Gastroesophageal sphincter (tissue), 4 donors: Measurements from ENCODE around the gene STON1. TPM values are rescaled to one million over a fixed set of nuclear protein-coding genes. Genes with fewer than 3 reads are reported as not detected.
"Not testable (repeated sequence)": the region's sequence is repeated elsewhere in the genome, so short reads cannot be mapped to it uniquely, and the experiment has no call there.

ENCODE experiments used
- ATAC-seq: fragments of 150-250 bp; one replicate; pipeline ENCODE4 v1.9.1; 2016; ENCODE audit warnings: mild to moderate bottlenecking, moderate library complexity
- H3K27ac ChIP-seq, 4 donors: fragments of 200-600 bp; sonication (generic) in 3 of 4; 1 replicate in 3 of 4; 2 replicates in 1 of 4; pipeline ENCODE4 v1.5.1; 2016 to 2019
- H3K27me3 ChIP-seq: fragments of 200-600 bp; sonication (generic); one replicate; pipeline ENCODE4 v1.5.1; 2019
- H3K36me3 ChIP-seq, 2 donors: fragments of 200-600 bp; sonication (generic); one replicate each; pipeline ENCODE4 v1.5.1; 2019; ENCODE audit warnings: control low read depth in 1 of 2
- H3K4me1 ChIP-seq, 3 donors: fragments of 200-600 bp; sonication (generic); 1 replicate in 2 of 3; 2 replicates in 1 of 3; pipeline ENCODE4 v1.5.1; 2016 to 2019; ENCODE audit warnings: control low read depth in 2 of 3
- H3K4me3 ChIP-seq, 2 donors: fragments of 200-600 bp; sonication (generic); one replicate each; pipeline ENCODE4 v1.5.1; 2019; ENCODE audit warnings: mild to moderate bottlenecking in 1 of 2, moderate library complexity in 1 of 2
- H3K9me3 ChIP-seq, 3 donors: fragments of 200-600 bp; sonication (generic); one replicate each; pipeline ENCODE4 v1.5.1; 2017 to 2019; ENCODE audit warnings: control low read depth in 2 of 3
- EP300 ChIP-seq: sonication (generic); formaldehyde crosslinking; IDR thresholded peaks from one replicate; pipeline ENCODE4 v1.6.1; 2017; ENCODE audit warnings: antibody characterized with exemption, mild to moderate bottlenecking
- POLR2A ChIP-seq, 2 donors: fragments of 450-650 bp; IDR thresholded peaks; one replicate each; pipeline ENCODE4 v1.6.1; 2017; ENCODE audit warnings: antibody characterized with exemption in 2 of 2, mild to moderate bottlenecking in 2 of 2, moderate library complexity in 1 of 2
- POLR2AphosphoS5 ChIP-seq: sonication (generic); formaldehyde crosslinking; IDR thresholded peaks from one replicate; pipeline ENCODE4 v1.6.1; 2017; ENCODE audit warnings: antibody characterized with exemption
- WGBS, 2 donors: methylation state at CpG; one replicate each; pipeline ENCODE4 v1.1.5; 2018; ENCODE audit warnings: low coverage in 1 of 2; 5-methylcytosine and 5-hydroxymethylcytosine counted together
- total RNA-seq, 4 donors: library from RNA; depleted of rRNA; stranded (reverse); fragments of >200 nt; gene quantifications; one replicate each; pipeline ENCODE4 v1.1.0, GENCODE V29; 2016
- TF ChIP-seq, protein P1 (sequence below), 4 experiments: fragments of 200-600 bp in 2 of 4; fragments of 450-650 bp in 2 of 4; sonication (generic) in 1 of 4; IDR thresholded peaks; one replicate each; pipeline ENCODE4 v1.5.1; 2017 to 2019; ENCODE audit warnings: antibody characterized with exemption in 4 of 4, mild to moderate bottlenecking in 2 of 4, moderate library complexity in 2 of 4

Gene STON1
- total RNA-seq, 4 donors from 2014 or later, result 118 to 263 (median 158) TPM

DNA sequence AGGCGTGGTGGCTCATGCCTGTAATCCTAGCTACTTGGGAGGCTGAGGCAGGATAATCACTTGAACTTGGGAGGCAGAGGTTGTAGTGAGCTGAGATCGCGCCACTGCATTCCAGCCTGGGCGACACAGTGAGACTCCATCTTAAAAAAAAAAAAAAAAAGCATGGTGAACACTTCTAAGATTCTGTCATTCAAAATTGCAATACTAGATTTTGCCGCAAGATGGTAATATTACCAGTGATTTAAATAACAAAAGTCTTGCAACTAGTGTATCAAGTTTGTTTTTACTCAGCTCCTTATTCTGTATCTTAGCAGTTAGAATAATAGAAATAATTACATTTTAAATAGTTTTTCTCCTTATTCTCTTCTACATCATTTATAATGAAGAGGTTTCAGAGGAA, 92.7 kb downstream of the STON1 start:
- not testable (repeated sequence) for H3K27me3 ChIP-seq, H3K4me1 ChIP-seq, H3K36me3 ChIP-seq, H3K4me3 ChIP-seq, H3K27ac ChIP-seq, ATAC-seq
- H3K9me3 ChIP-seq, result peaks cover 0 to 11% (median 0%) of the 10 kb centered on the region in 3 donors
- 86 to 87% methylated on average over 1 to 5 of the region's 5 CpGs for WGBS, 2 donors
- TF ChIP-seq, protein P1, sequence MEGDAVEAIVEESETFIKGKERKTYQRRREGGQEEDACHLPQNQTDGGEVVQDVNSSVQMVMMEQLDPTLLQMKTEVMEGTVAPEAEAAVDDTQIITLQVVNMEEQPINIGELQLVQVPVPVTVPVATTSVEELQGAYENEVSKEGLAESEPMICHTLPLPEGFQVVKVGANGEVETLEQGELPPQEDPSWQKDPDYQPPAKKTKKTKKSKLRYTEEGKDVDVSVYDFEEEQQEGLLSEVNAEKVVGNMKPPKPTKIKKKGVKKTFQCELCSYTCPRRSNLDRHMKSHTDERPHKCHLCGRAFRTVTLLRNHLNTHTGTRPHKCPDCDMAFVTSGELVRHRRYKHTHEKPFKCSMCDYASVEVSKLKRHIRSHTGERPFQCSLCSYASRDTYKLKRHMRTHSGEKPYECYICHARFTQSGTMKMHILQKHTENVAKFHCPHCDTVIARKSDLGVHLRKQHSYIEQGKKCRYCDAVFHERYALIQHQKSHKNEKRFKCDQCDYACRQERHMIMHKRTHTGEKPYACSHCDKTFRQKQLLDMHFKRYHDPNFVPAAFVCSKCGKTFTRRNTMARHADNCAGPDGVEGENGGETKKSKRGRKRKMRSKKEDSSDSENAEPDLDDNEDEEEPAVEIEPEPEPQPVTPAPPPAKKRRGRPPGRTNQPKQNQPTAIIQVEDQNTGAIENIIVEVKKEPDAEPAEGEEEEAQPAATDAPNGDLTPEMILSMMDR (IDR thresholded peaks at IDR 0.05), result peak in 2 of 4 experiments; percentile 10 to 19

DNA sequence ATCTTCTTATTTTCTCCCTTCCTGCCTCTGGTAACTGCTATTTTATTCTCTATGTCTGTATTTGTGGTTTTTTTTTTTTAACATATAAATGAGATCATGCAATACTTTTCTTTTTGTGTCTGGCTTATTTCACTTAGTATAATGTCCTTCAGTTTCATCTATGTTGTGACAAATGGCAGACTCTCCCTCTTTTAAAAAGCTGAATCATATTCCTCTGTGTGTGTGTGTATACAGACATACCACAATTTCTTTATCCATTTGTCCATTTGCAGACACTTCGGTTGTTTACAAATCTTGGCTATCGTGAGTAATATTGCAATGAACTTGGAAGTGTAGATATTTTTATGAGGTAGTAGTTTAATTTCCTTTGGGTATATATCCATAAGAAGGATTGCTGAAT, 94.7 kb downstream of the STON1 start:
- H3K4me1 ChIP-seq, result no peaks in the 10 kb centered on the region
- peaks cover 0 to 11% (median 0%) of the 10 kb centered on the region in 3 donors for H3K9me3 ChIP-seq
- H3K36me3 ChIP-seq, result no peaks in the 10 kb centered on the region
- H3K27ac ChIP-seq, result no peak overlapping the region
- ATAC-seq, result no peak
- WGBS, 2 donors, result 24 to 33% methylated on average over 1 to 2 of the region's 2 CpGs
- TF ChIP-seq POLR2A (IDR thresholded peaks at IDR 0.05), result no peak
- no peak for TF ChIP-seq POLR2AphosphoS5
- TF ChIP-seq, protein P1 (IDR thresholded peaks at IDR 0.05), result no peak
- TF ChIP-seq EP300, result no peak
- H3K27me3 ChIP-seq, result no peaks in the 10 kb centered on the region
- H3K4me3 ChIP-seq, result no peak overlapping the region

DNA sequence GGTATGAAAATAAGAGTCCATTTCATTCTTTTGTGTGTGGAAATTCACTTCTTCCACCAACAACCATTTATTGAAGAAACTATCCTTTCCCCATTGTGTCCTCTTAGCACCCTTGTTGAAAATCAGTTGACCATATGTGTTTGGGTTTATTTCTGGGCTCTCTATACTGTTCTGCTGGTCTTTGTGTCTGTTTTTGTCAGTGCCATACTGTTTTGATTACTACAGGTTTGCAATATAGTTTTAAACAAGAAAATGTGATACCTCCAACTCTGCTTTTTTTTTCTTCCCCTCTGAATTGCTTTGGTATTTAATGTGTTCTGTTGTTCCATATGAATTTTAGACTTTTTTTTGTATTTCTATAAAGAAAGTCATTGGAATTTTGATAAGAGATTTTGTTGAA, 96.1 kb downstream of the STON1 start:
- no peak for ATAC-seq
- Histone ChIP-seq H3K27me3 (no peaks in the 10 kb centered on the region), H3K27ac (no peak overlapping the region), H3K4me3 (no peak overlapping the region), H3K36me3 (no peaks in the 10 kb centered on the region), H3K9me3 (peaks cover 0 to 11% (median 0%) of the 10 kb centered on the region in 3 donors), H3K4me1 (no peaks in the 10 kb centered on the region)
- TF ChIP-seq, protein P1 (IDR thresholded peaks at IDR 0.05), result no peak
- TF ChIP-seq POLR2A (IDR thresholded peaks at IDR 0.05) (no peak), POLR2AphosphoS5 (no peak), EP300 (no peak)

DNA sequence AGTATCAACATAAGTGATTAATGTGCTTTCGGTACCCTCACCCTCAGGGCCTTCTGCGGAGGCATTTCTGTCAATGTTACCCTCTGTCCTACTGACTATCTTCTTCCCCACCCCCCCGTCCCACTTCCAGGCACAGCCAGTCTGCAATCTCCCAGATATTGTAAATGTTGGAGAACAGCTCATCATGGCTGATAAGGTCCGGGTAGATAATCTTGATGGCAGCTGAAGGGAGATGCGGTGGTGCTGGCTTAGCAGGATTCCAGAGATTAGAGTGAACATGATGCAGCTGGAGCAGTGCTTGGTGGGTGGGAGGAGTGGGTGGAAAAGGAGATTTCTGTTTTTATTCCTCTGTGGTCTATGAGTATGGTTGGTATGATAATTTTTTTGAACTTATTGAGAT, 103.2 kb downstream of the STON1 start:
- TF ChIP-seq EP300, result no peak
- TF ChIP-seq POLR2A (IDR thresholded peaks at IDR 0.05), result no peak
- no peak for TF ChIP-seq POLR2AphosphoS5
- TF ChIP-seq, protein P1 (IDR thresholded peaks at IDR 0.05), result no peak
- no peak for ATAC-seq
- no peak overlapping the region for H3K27ac ChIP-seq
- H3K27me3 ChIP-seq, result no peaks in the 10 kb centered on the region
- peaks cover 0 to 4% (median 0%) of the 10 kb centered on the region in 3 donors for H3K9me3 ChIP-seq
- peaks cover 0 to 3% of the 10 kb centered on the region in 2 donors for H3K36me3 ChIP-seq
- no peak overlapping the region for H3K4me3 ChIP-seq
- WGBS, 2 donors, result 18% methylated on average over 4 of the region's 5 CpGs; no CpG with 5 or more reads in 1 of the 2 donors
- H3K4me1 ChIP-seq, result no peaks in the 10 kb centered on the region

DNA sequence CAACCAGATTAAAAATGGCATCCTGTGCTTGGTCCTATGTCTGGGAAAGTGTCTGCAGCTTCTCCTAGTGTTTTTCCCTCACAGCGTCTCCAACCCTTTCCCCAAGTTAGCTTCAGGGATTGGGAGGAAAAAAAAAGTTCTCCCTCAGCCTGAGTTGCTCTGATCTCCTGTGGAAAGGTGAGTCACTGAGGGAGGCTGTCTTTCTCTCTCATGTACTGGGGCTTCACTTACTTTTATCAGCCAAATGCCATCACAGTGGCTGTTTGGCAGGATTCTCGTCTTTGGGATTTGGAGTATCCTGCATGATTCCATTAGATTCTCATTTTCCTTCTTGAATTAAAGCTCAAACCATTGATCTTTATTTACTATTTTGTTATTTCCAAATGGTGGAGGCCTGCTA, 105.8 kb downstream of the STON1 start:
- no peak for ATAC-seq
- WGBS, 2 donors, result 78% methylated on average over 2 of the region's 2 CpGs; no CpG with 5 or more reads in 1 of the 2 donors
- TF ChIP-seq POLR2AphosphoS5, result no peak
- no peak for TF ChIP-seq POLR2A (IDR thresholded peaks at IDR 0.05)
- TF ChIP-seq EP300, result no peak
- TF ChIP-seq, protein P1 (IDR thresholded peaks at IDR 0.05), result no peak

More for the DNA sequence above, 105.8 kb downstream of the STON1 start:
- Histone ChIP-seq H3K4me3 (no peak overlapping the region), H3K27me3 (no peaks in the 10 kb centered on the region), H3K4me1 (no peaks in the 10 kb centered on the region), H3K27ac (no peak overlapping the region), H3K9me3 (peaks cover 0 to 4% (median 0%) of the 10 kb centered on the region in 3 donors), H3K36me3 (peaks cover 0 to 3% of the 10 kb centered on the region in 2 donors)
